Measurements from ENCODE around the gene IMP3. TPM values are rescaled to one million over a fixed set of nuclear protein-coding genes. Genes with fewer than 3 reads are reported as not detected.
"Not testable (repeated sequence)": the region's sequence is repeated elsewhere in the genome, so short reads cannot be mapped to it uniquely, and the experiment has no call there.

IMP3 gene
- total RNA-seq, 2 experiments from 2014 or later = 97.9 to 99.1 TPM

GRCh38 chr15:75646944-75647364 lies 6.9 kb upstream of the IMP3 start:
- Mint-ChIP-seq H3K4me1 (ENCODE audit: low read depth) (peaks cover 27% of the 10 kb centered on the region), H3K27me3 (ENCODE audit: low read depth) (peaks cover 17% of the 10 kb centered on the region)
- POLR2A ChIA-PET = interaction anchor here (1.4 to 2.2 kb wide), 4 partner anchors 21 to 279 kb away, joined by 6 to 12 read pairs (median 6); partner anchors contain the start of genes MAN2C1, SIN3A and SNUPN

GRCh38 chr15:75646112-75646943 lies 6.3 kb upstream of the IMP3 start:
- H3K36me3 Mint-ChIP-seq (ENCODE audit: low read depth) = no peaks in the 10 kb centered on the region
- H3K27ac Mint-ChIP-seq = no peak overlapping the region
- POLR2A ChIA-PET = interaction anchor here (1.5 to 2.2 kb wide), 3 partner anchors 21 to 194 kb away, joined by 6 to 12 read pairs (median 6); partner anchors contain the start of genes SIN3A and SNUPN

More at GRCh38 chr15:75646944-75647364, 6.9 kb upstream of the IMP3 start:
- Mint-ChIP-seq H3K36me3 (ENCODE audit: low read depth) (no peaks in the 10 kb centered on the region), H3K27ac (no peak overlapping the region), H3K4me3 (peak overlapping the region; percentile 78), H3K9me3 (ENCODE audit: insufficient read depth) (no peaks in the 10 kb centered on the region)
- no peak for DNase-seq
- no peak for ATAC-seq
- CTCF ChIA-PET = interaction anchor here (0.9 to 3.1 kb wide), 15 partner anchors 9 to 279 kb away, joined by 3 to 21 read pairs (median 5); partner anchors contain the start of genes MAN2C1, SIN3A and SNUPN

DNA sequence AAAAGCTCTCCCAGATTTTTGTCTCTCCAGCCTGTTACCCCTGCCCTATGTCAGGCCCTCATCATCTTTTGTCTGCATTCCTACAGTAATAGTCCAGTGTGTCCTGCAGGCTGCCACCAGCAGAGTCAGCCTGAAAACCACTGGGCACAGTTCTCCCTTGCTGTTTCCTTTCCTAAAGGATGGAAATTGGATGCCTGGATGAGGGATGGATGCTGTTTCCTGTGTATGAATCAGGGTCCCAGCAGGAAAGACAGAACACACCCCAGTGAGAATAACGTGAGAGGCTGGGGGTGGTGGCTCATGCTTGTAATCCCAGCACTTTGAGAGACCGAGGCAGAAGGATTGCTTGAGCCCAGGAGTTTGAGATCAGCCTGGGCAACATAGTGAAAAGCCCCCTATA lies 4.4 kb upstream of the IMP3 start:
- Mint-ChIP-seq H3K27me3 (ENCODE audit: low read depth) (peaks cover 17% of the 10 kb centered on the region), H3K4me3 (no peak overlapping the region), H3K4me1 (ENCODE audit: low read depth) (peaks cover 21% of the 10 kb centered on the region), H3K36me3 (ENCODE audit: low read depth) (peaks cover 2% of the 10 kb centered on the region), H3K9me3 (ENCODE audit: insufficient read depth) (no peaks in the 10 kb centered on the region), H3K27ac (no peak overlapping the region)
- DNase-seq (no peak), ATAC-seq (no peak)
- POLR2A ChIA-PET = no interaction called here
- CTCF ChIA-PET = interaction anchor here (1.0 kb wide), 1 partner anchor 495 kb away, joined by 3 read pairs; no protein-coding TSS in a partner anchor

More at GRCh38 chr15:75646112-75646943, 6.3 kb upstream of the IMP3 start:
- H3K9me3 Mint-ChIP-seq (ENCODE audit: insufficient read depth) = no peaks in the 10 kb centered on the region
- DNase-seq = no peak
- H3K4me3 Mint-ChIP-seq = peak overlapping the region; percentile 78
- CTCF ChIA-PET = interaction anchor here (1.1 to 3.1 kb wide), 9 partner anchors 8 to 278 kb away, joined by 3 to 21 read pairs (median 8); partner anchors contain the start of genes MAN2C1 and SNUPN
- ATAC-seq = no peak
- peaks cover 21% of the 10 kb centered on the region for H3K4me1 Mint-ChIP-seq (ENCODE audit: low read depth)
- peaks cover 17% of the 10 kb centered on the region for H3K27me3 Mint-ChIP-seq (ENCODE audit: low read depth)

DNA sequence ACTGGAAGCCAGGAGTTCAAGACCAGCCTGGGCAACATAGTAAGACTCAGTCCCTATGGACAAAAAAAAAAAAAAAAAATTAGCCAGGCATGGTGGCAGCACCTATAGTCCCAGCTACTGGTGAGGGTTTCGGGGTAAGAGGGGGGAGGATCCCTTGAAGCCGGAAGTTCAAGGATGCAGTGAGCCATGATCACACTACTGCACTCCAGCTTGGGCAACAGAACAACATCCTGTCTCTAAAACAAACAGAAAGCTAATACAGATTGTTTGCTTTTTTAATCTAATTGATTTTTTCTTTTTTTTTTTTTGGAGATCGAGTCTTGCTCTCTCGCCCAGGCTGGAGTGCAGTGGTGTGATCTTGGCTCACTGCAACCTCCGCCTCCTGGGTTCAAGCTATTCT lies 1.6 kb upstream of the IMP3 start:
- CTCF ChIA-PET = interaction anchor here (1.2 to 5.7 kb wide), 12 partner anchors 20 to 274 kb away, joined by 3 to 63 read pairs (median 11); partner anchors contain the start of genes MAN2C1, PTPN9 and SIN3A

DNA sequence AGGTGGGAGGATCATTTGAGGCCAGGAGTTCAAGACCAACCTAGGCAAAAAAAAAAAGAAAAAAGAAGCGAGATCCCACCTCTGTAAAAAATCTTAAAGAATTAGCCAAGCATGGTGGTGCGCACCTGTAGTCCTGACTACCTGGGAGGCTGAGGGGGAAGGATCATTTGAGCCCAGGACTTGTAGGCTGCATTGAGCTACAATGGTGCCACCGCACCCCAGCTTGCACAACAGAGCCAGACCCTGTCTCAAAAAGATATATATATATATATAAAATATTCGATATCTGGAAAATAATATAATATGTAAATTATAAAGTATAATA lies 1.1 kb upstream of the IMP3 start:
- peaks cover 29% of the 10 kb centered on the region for H3K4me1 Mint-ChIP-seq (ENCODE audit: low read depth)
- H3K9me3 Mint-ChIP-seq (ENCODE audit: insufficient read depth) = no peaks in the 10 kb centered on the region
- peak overlapping the region; percentile 88 for H3K4me3 Mint-ChIP-seq
- POLR2A ChIA-PET = interaction anchor here (1.1 to 7.2 kb wide), 8 partner anchors 10 to 273 kb away, joined by 4 to 118 read pairs (median 28); partner anchors contain the start of genes MAN2C1, PTPN9, SIN3A and SNUPN
- CTCF ChIA-PET = interaction anchor here (1.1 to 5.7 kb wide), 15 partner anchors 10 to 273 kb away, joined by 3 to 63 read pairs (median 10); partner anchors contain the start of genes MAN2C1, PTPN9, SIN3A and SNUPN
- ATAC-seq (no peak), DNase-seq (no peak)
- peak overlapping the region; percentile 95 for H3K27ac Mint-ChIP-seq
- peaks cover 4% of the 10 kb centered on the region for H3K27me3 Mint-ChIP-seq (ENCODE audit: low read depth)
- peaks cover 26% of the 10 kb centered on the region for H3K36me3 Mint-ChIP-seq (ENCODE audit: low read depth)

More for the DNA sequence above, 1.6 kb upstream of the IMP3 start:
- no peak overlapping the region for H3K4me3 Mint-ChIP-seq
- no peak overlapping the region for H3K27ac Mint-ChIP-seq
- DNase-seq = no peak
- H3K27me3 Mint-ChIP-seq (ENCODE audit: low read depth) = peaks cover 9% of the 10 kb centered on the region
- H3K9me3 Mint-ChIP-seq (ENCODE audit: insufficient read depth) = no peaks in the 10 kb centered on the region
- peaks cover 29% of the 10 kb centered on the region for H3K4me1 Mint-ChIP-seq (ENCODE audit: low read depth)
- H3K36me3 Mint-ChIP-seq (ENCODE audit: low read depth) = peaks cover 26% of the 10 kb centered on the region
- POLR2A ChIA-PET = interaction anchor here (0.6 to 7.2 kb wide), 5 partner anchors 11 to 288 kb away, joined by 3 to 118 read pairs (median 44); partner anchors contain the start of genes MAN2C1, SIN3A and SNUPN
- ATAC-seq = no peak

GRCh38 chr15:75640483-75641178 lies 607 bp upstream of the IMP3 start:
- no peaks in the 10 kb centered on the region for H3K9me3 Mint-ChIP-seq (ENCODE audit: insufficient read depth)
- peaks cover 3% of the 10 kb centered on the region for H3K27me3 Mint-ChIP-seq (ENCODE audit: low read depth)
- DNase-seq (peak; percentile 81), ATAC-seq (peak; percentile 64)
- H3K4me1 Mint-ChIP-seq (ENCODE audit: low read depth) = peaks cover 31% of the 10 kb centered on the region
- peaks cover 26% of the 10 kb centered on the region for H3K36me3 Mint-ChIP-seq (ENCODE audit: low read depth)
- ChIA-PET POLR2A (interaction anchor here (0.5 to 7.2 kb wide), 25 partner anchors 9 to 617 kb away, joined by 3 to 118 read pairs (median 4); partner anchors contain the start of genes MAN2C1, PPCDC, PTPN9 and SIN3A), CTCF (interaction anchor here (0.9 to 5.7 kb wide), 23 partner anchors 10 to 273 kb away, joined by 3 to 63 read pairs (median 7); partner anchors contain the start of genes MAN2C1, PTPN9, SIN3A and SNUPN)
- H3K27ac Mint-ChIP-seq = peak overlapping the region; percentile 95
- H3K4me3 Mint-ChIP-seq = peak overlapping the region; percentile 88

DNA sequence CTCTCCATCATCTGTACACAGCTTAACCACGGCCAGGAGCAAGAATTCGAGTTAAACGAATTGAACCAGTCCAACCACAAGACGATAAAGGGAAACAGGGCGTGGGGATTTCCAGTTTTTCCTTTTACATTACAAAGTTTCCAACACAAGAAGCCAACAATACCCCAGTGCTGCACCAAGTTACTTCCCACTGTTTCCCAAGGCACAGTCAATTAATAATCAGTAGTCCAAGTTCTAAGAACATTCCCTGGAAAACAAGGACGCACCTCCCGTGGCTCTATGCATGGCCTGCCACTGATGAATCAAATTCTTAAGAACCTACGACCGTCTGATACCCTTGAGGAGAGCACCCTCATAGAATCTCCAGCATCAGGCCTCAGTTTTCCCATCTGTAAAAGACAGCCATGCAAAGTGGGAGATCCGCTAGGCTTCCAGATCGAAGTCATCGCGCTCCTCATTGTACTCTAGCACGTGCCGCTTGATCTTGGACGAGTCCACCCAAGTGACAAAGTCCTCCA lies 774 bp downstream of the IMP3 start:
- H3K4me1 Mint-ChIP-seq (ENCODE audit: low read depth) = peaks cover 34% of the 10 kb centered on the region
- CTCF ChIA-PET = interaction anchor here (0.9 to 5.7 kb wide), 16 partner anchors 8 to 271 kb away, joined by 3 to 63 read pairs (median 11); partner anchors contain the start of genes MAN2C1, PTPN9, SIN3A and SNUPN
- no peak for ATAC-seq
- H3K27me3 Mint-ChIP-seq (ENCODE audit: low read depth) = no peaks in the 10 kb centered on the region
- POLR2A ChIA-PET = interaction anchor here (0.6 to 7.2 kb wide), 20 partner anchors 7 to 271 kb away, joined by 3 to 118 read pairs (median 5); partner anchors contain the start of genes MAN2C1, PTPN9, SIN3A and SNUPN
- H3K36me3 Mint-ChIP-seq (ENCODE audit: low read depth) = peaks cover 26% of the 10 kb centered on the region
- peak overlapping the region; percentile 88 for H3K4me3 Mint-ChIP-seq
- H3K27ac Mint-ChIP-seq = peak overlapping the region; percentile 95
- no peaks in the 10 kb centered on the region for H3K9me3 Mint-ChIP-seq (ENCODE audit: insufficient read depth)
- no peak for DNase-seq

- peaks cover 26% of the 10 kb centered on the region for H3K36me3 Mint-ChIP-seq (ENCODE audit: low read depth)
- CTCF ChIA-PET = interaction anchor here (1.4 to 5.7 kb wide), 5 partner anchors 10 to 269 kb away, joined by 5 to 57 read pairs (median 16); partner anchors contain the start of genes MAN2C1, SIN3A, SNUPN and SNX33
- ATAC-seq (no peak), DNase-seq (no peak)
- peak overlapping the region; percentile 88 for H3K4me3 Mint-ChIP-seq
- POLR2A ChIA-PET = interaction anchor here (1.1 to 7.2 kb wide), 4 partner anchors 11 to 269 kb away, joined by 3 to 118 read pairs (median 24); partner anchors contain the start of genes MAN2C1 and SNUPN
- no peaks in the 10 kb centered on the region for H3K9me3 Mint-ChIP-seq (ENCODE audit: insufficient read depth)
- no peaks in the 10 kb centered on the region for H3K27me3 Mint-ChIP-seq (ENCODE audit: low read depth)
- H3K27ac Mint-ChIP-seq = peak overlapping the region; percentile 1
- H3K4me1 Mint-ChIP-seq (ENCODE audit: low read depth) = peaks cover 34% of the 10 kb centered on the region
Measured at GRCh38 chr15:75637245-75638009, 2.6 kb downstream of the IMP3 start.

GRCh38 chr15:75636026-75636425 lies 4.0 kb downstream of the IMP3 start:
- ATAC-seq (no peak), DNase-seq (no peak)
- no peak overlapping the region for H3K4me3 Mint-ChIP-seq
- ChIA-PET CTCF (interaction anchor here (1.4 to 3.1 kb wide), 3 partner anchors 9 to 268 kb away, joined by 3 to 16 read pairs (median 5); partner anchors contain the start of genes SNUPN and SNX33), POLR2A (interaction anchor here (7.2 kb wide), 1 partner anchor 9 kb away, joined by 118 read pairs; the partner anchor contains the start of gene SNUPN)
- H3K27me3 Mint-ChIP-seq (ENCODE audit: low read depth) = no peaks in the 10 kb centered on the region
- H3K36me3 Mint-ChIP-seq (ENCODE audit: low read depth) = peaks cover 26% of the 10 kb centered on the region
- H3K9me3 Mint-ChIP-seq (ENCODE audit: insufficient read depth) = no peaks in the 10 kb centered on the region
- no peak overlapping the region for H3K27ac Mint-ChIP-seq
- peaks cover 29% of the 10 kb centered on the region for H3K4me1 Mint-ChIP-seq (ENCODE audit: low read depth)

DNA sequence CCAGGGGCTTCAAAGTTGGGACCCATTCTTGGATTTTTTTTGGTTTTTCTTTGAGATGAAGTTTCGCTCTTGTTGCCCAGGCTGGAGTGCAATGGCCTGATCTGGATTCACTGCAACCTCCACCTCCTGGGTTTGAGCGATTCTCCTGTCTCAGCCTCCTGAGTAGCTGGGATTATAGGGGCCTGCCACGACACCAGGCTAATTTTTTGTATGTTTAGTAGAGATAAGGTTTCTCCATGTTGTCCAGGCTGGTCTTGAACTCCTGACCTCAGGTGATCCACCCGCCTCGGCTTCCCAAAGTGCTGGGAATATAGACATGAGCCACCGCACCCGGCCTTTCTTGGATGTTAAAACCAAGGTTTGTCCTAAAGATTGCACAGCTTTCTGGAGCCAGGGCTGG lies 6.1 kb downstream of the IMP3 start:
- H3K9me3 Mint-ChIP-seq (ENCODE audit: insufficient read depth); POLR2A ChIA-PET; ATAC-seq; DNase-seq; H3K4me3 Mint-ChIP-seq; H3K27ac Mint-ChIP-seq; CTCF ChIA-PET; H3K27me3 Mint-ChIP-seq (ENCODE audit: low read depth): not testable (repeated sequence)
- H3K4me1 Mint-ChIP-seq (ENCODE audit: low read depth) = peaks cover 28% of the 10 kb centered on the region
- H3K36me3 Mint-ChIP-seq (ENCODE audit: low read depth) = peaks cover 19% of the 10 kb centered on the region

Measured in activated CD8-positive, alpha-beta T cell treated with anti-CD3 and anti-CD28 coated beads, Interleukin-2, amount 10 ng/mL, durations not matched to agents 7 days and 5 days (primary cell).